AG10803 (cell line): Measurements from ENCODE around the gene ZBTB43.

ENCODE experiments used
- DNase-seq: peaks from one replicate; pipeline ENCODE4 v3.0.0; 2010; ENCODE audit warnings: low read depth
- H3K4me3 ChIP-seq: 2 replicates; pipeline ENCODE4 v1.5.1; 2011; ENCODE audit warnings: mild to moderate bottlenecking, low read length, control low read depth
- CTCF ChIP-seq: conservative IDR thresholded peaks from 2 replicates; pipeline ENCODE4 v1.5.1; 2011; ENCODE audit warnings: mild to moderate bottlenecking, low read length, control low read depth, inconsistent platforms

The ZBTB43 gene

GRCh38 chr9:126886897-126887296 lies 82.1 kb downstream of the ZBTB43 start:
- no peak for DNase-seq
- no peak overlapping the region for H3K4me3 ChIP-seq
- TF ChIP-seq CTCF = no peak
